NCI-H2029 treated with DMSO at 0.1 percent for 48 hours (cell line): ENCODE results near the gene MCUB.

Experiments
- DNase-seq: peaks from one replicate; lab custom pipeline; 2025; lab: John Stamatoyannopoulos, UW

The MCUB gene

DNA sequence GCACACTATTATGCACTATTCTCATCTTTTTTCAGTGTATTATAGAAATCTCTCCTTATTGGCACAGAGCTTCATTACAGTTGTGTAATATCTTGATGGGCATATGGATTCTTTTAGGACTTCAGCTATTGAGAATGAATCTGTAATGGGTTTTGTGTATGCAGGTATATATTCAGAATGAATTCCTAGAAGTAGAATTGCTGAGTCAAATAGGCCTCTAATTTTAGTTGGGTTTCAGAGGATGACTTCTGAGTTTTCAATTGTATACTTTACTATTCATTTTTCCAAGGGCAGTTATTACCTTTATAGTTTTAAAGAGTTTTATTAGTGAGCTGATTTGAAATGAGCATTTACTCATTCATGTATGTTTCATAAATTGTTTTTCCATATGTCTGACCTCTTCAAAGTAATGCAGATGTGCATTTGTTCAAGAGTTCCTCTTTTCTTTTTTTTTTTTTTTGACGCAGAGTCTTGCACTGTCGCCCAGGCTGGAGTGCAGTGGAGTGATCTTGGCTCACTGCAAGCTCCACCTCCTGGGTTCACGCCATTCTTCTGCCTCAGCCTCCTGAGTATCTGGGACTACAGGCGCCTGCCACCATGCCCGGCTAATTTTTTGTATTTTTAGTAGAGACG lies 123.7 kb downstream of the MCUB start:
- DNase-seq = no peak

DNA sequence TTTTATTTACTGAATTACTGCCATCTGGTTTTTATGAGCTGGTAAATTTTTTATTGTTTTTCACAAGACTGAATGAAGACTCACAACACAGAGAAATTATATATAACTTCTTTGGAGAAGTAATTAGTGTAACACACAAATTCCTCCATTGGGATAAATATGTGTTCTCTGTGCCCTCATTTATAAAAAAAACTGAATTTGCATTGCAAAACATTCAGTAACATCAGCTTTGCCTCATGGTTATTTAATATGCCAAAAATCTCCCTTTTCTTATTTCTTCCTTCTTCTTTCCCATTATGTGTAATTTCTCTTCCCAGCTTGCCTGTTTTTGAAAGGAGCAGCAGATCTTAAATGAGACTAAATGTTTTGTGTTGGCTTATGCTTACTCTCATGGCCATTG lies 124.7 kb downstream of the MCUB start:
- no peak for DNase-seq

GRCh38 chr4:109690690-109691410 lies 130.8 kb downstream of the MCUB start:
- DNase-seq = no peak

GRCh38 chr4:109691411-109691920 lies 131.4 kb downstream of the MCUB start:
- no peak for DNase-seq

- DNase-seq = no peak
Measured at GRCh38 chr4:109698656-109699055, 138.6 kb downstream of the MCUB start.

DNA sequence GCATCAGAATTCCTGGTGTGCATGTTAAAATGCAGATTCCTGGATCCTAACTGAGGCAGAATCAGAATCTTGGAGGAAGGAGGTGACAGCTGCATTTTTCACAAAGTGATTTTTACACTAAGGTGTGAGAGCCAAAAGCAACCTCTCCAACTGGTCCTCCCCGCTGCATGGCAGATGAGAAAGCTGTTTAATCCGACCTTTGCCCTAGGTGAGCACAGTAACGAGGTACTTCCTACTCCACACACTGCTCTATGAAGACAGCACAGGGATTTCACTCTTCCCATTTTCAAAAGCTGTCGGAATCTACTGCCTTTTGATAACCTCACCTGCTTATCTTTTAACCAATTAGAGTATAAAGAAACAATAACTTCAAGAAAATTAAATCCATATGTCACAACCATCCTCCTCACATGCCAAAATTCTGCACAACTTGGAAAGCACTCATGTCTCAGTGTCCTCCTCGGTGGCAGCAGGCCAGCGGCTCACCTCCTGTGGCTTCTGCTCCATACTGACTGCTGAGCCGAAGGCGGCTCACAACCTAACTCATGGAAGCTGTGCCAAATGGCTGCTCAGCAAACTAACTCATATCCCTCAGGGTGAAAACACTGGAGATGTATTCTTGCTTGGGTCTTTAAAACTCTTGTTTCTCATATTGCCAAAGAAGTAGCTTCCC lies 139.6 kb downstream of the MCUB start:
- no peak for DNase-seq

DNA sequence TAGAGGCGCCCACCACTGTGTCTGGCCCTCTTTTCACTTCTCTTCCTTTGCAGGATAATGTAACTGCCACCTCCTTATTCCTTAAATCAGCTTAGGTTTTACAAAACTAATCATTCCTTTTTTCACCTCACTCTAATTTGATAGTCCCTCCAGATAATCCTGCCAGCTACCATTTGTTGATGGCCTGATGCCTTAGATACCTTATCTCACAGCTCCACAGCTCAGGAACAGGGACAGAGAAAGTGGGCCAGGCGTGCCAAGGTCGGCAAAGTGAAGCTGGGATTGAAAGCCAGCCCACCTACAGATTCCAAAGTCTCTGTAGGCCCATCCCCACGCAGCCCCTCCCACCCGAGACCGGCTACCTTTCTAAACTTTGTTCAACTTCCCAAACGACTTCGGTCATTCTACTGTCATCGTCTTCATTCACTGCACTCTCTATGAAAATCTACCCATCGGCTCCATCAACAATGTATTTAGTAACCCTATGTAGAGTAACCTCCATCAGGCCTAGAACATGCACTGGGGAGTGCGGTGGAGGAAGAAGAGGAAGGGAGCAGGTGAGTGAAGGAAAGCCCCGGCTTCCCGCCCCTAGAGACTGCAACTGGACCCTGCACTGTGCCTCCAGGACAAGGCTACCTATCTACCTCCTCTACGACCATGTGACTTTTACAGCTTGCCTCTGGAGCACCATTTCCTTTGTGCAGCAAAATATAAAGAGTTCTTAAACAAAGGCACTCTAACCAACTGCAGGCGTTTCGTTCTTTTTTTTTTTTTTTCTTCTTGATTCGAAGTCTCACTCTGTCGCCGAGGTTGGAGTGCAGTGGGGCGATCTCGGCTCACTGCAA lies 141.7 kb downstream of the MCUB start:
- DNase-seq = no peak

DNA sequence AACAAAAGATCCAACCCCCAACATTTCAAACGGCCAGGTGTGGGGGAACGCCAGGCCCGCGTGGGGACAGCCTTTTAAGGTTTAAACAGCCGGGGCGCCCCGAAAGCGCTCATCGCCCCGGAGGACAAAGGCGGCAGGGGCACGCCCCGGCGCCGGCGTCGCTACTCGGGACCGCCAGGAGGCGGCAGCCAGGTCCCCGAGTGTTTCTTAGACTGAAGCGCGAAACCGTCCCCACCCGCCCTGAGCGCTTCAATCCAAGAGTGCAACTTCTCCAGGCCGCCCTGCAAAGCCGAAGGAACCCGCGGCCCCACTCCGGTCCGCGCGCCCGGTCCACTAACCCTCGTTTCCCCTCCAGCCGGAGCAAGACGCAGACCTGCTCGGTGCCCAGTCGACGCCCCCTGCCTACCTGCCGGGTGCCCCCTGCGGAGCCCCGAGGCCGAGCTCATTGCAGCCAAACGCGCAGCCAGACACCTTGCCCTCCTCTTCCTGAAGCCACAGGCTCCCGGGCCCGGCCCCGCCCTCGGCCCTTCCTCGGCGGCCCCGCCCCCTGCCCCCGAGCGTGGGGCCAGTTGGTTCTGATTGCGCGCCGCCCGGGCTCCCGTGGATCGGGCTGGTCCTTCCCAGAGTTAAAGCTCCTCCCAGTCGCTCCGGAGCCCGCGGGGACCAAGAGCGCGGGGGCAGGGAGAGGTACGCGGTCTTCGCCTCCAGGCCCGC lies 143.1 kb downstream of the MCUB start, which contains the start of gene CASP6:
TSS of gene CASP6 (minus strand) at position 496 of the 714 bp plus-strand sequence. CDS start at position 446, 50 bp downstream.
- peak; percentile 20 for DNase-seq

- no peak for DNase-seq
Measured at GRCh38 chr4:109703664-109704361, 143.8 kb downstream of the MCUB start.

DNA sequence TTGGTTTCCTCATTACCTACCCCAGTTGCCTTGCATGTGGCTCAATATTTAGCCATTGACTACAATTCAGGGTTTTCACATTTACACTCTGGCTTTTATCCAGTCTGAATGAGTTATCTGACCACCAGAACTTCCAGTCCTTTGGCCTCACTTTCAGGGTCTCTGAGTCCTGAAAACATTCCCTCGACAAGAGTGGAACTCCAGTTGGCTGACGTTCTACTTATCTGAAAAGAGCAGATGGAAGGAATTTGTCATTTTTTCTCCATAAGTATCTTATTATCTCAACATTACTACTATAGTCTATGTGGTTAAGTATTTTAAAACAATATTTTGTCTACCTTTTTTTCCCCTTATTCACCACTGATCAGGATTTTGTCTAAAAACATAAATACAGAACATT lies 148.4 kb downstream of the MCUB start:
- DNase-seq = no peak

DNA sequence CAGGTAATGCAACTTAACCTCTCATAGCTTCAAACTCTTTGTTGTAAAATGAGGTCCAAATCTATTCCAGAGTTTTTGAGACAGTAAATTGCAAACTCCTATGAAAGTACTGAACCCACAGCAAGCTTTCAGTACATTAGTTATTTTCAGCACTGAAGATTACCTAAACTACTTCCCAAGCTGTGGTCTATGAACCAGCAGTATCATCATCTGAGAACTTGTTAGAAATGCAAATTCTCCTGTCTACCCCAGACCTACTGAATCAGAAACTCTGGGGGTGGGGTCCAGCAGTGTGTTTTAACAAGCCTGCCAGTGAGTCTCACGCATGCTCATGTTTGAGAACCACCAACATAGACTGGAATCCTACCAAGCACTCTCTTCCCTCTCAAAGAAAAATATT lies 148.9 kb downstream of the MCUB start:
- no peak for DNase-seq

DNA sequence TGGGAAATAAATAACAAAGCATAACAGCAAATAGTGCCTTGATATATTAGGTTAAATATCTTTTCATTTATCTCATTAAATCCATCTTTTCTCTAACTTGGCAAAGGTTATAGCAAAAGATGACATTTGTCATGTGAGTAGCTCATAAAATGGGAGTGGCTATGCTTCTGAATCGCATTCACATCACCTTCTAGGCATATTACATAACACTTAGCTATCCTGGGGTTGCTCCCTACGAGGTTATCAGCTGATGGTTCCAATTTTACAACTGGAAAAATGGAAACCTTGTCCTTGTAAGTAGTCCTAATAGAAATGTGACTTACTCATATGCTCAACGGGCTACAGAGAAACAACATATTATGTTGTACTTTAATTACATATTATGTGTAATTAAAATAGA lies 153.5 kb downstream of the MCUB start:
- DNase-seq = no peak

GRCh38 chr4:109718759-109719158 lies 158.7 kb downstream of the MCUB start:
- no peak for DNase-seq

DNA sequence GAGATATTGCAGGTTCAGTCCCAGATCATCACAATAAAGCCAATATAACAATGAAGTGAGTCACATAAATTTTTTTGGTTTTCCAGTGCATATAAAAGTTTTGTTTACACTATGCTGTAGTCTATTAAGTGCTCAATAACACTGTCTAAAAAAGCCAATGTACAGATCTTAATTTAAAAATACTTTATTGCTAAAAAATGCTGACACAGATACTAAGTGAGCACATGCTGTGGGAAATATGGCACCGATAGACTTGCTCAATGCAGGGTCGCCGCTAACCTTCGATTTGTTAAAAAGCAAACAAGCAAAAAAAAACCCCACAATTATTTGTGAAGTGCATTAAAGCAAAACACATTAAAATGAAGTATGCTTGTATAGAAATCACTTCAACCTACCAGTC lies 159.6 kb downstream of the MCUB start:
- DNase-seq = no peak

DNA sequence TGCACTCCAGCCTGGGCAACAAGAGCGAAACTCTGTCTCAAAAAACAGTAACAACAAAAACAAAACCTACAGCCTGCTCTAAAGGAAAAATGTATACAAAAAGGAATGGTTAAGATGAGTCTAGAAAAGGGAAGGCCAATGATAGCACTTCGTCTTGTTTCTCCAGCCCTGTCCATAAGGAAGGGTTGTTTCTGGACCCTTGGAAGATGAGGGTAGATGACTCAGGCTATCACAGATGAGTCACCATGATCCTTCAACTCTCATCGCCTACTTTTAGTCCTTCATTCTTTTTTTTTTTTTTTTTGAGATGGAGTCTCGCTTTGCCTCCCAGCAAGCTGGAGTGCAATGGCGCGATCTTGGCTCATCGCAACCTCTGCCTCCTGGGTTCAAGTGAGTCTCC lies 161.0 kb downstream of the MCUB start:
- no peak for DNase-seq

GRCh38 chr4:109722357-109722756 lies 162.3 kb downstream of the MCUB start:
- no peak for DNase-seq

DNA sequence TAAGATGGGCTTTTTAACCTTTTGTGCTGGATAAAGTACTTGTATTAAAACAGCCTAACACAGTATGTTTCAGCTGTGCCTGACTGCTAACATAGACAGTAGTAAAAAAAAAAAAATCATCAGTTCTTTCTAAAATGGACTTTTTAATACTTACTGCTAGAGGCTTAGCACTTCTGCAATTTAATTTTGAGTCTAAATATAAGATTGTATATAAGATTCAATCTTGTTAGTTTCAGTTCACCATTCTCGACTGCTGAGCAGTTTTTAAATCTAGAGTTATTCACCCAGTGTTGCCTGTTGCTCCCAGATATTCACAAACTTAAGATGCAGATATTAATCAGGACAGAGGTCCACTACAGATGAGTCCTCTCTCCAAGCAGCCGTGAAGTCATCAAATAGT lies 163.1 kb downstream of the MCUB start:
- DNase-seq = no peak

DNA sequence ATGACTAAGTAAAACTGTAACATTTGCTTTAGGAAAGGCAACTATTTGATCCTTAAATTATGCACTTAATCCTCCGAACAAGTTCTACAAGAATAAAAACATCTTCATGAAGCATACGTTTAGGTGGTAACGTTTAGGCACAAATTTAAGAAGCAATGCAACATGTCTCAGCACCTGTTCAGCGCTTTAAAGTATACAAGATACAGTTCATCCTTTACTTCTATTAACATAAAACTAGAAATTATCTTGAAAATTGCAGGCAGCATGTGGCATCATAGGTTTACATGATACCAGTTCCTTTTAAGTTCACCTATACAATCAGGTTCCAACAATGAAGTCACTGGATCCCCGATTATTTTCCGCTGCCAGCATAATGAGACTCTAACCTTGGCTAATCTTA lies 168.3 kb downstream of the MCUB start:
- DNase-seq = no peak

GRCh38 chr4:109729117-109729717 lies 169.2 kb downstream of the MCUB start:
- DNase-seq = no peak
